Neural crest cell (in vitro differentiated cells): ENCODE results near the gene CYSLTR2. TPM values are rescaled to one million over a fixed set of nuclear protein-coding genes. Genes with fewer than 3 reads are reported as not detected.

Experiments used
- DNase-seq: peaks from one replicate; pipeline ENCODE4 v3.0.0; 2021; ENCODE audit warnings: low read depth, mixed read lengths, low spot score
- H3K27ac Mint-ChIP-seq: one replicate; pipeline ENCODE4 v1.8.0; 2021; ENCODE audit warnings: mild to moderate bottlenecking, mixed read lengths; ENCODE audit not compliant: unreplicated experiment
- H3K27me3 Mint-ChIP-seq: 2 replicates; pipeline ENCODE4 v1.8.0; 2021; ENCODE audit warnings: low read depth, mild to moderate bottlenecking, mixed read lengths
- H3K36me3 Mint-ChIP-seq: 2 replicates; pipeline ENCODE4 v1.8.0; 2021; ENCODE audit warnings: low read depth, mild to moderate bottlenecking, mixed read lengths
- H3K4me1 Mint-ChIP-seq: 2 replicates; pipeline ENCODE4 v1.8.0; 2021; ENCODE audit warnings: mixed read lengths
- H3K4me3 Mint-ChIP-seq: one replicate; pipeline ENCODE4 v1.8.0; 2021; ENCODE audit warnings: mild to moderate bottlenecking, mixed read lengths
- H3K9me3 Mint-ChIP-seq: 2 replicates; pipeline ENCODE4 v1.8.0; 2021; ENCODE audit warnings: mixed read lengths
- total RNA-seq: library from RNA; stranded (reverse); gene quantifications from 2 replicates; pipeline ENCODE4 v1.2.1, GENCODE V29; 2021
- TF ChIP-seq, protein P1 (sequence below): fragments of 200-600 bp; sonication (generic); conservative IDR thresholded peaks from 2 replicates; pipeline ENCODE4 v1.5.0; 2021; ENCODE audit warnings: antibody characterized with exemption, mild to moderate bottlenecking

The CYSLTR2 gene
- total RNA-seq, 1 donor from 2014 or later: not detected

DNA sequence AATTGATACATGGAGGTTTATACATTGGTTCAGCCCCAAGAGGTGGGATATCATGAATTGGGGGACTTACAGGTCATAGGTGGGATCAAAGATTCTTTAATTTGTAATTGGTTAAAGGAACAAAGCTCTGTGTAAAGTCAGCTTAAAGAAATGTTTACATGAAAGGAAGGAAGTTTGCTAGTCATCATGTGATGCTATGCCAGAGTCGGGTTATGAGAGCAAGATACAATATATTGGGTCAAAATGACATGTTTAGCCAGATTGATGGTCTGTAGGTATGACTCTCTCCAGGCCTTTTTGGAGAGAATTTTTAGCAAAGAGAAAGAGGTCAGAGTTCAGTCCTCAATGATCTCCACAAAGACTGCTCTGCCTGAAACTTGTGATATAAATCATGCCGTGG, 5.3 kb upstream of the CYSLTR2 start:
- no peak for DNase-seq
- peaks cover 8% of the 10 kb centered on the region for H3K4me1 Mint-ChIP-seq
- H3K9me3 Mint-ChIP-seq: no peaks in the 10 kb centered on the region
- no peaks in the 10 kb centered on the region for H3K36me3 Mint-ChIP-seq
- no peaks in the 10 kb centered on the region for H3K27me3 Mint-ChIP-seq
- no peak overlapping the region for H3K27ac Mint-ChIP-seq
- TF ChIP-seq, protein P1, sequence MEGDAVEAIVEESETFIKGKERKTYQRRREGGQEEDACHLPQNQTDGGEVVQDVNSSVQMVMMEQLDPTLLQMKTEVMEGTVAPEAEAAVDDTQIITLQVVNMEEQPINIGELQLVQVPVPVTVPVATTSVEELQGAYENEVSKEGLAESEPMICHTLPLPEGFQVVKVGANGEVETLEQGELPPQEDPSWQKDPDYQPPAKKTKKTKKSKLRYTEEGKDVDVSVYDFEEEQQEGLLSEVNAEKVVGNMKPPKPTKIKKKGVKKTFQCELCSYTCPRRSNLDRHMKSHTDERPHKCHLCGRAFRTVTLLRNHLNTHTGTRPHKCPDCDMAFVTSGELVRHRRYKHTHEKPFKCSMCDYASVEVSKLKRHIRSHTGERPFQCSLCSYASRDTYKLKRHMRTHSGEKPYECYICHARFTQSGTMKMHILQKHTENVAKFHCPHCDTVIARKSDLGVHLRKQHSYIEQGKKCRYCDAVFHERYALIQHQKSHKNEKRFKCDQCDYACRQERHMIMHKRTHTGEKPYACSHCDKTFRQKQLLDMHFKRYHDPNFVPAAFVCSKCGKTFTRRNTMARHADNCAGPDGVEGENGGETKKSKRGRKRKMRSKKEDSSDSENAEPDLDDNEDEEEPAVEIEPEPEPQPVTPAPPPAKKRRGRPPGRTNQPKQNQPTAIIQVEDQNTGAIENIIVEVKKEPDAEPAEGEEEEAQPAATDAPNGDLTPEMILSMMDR: no peak
- H3K4me3 Mint-ChIP-seq: no peak overlapping the region

DNA sequence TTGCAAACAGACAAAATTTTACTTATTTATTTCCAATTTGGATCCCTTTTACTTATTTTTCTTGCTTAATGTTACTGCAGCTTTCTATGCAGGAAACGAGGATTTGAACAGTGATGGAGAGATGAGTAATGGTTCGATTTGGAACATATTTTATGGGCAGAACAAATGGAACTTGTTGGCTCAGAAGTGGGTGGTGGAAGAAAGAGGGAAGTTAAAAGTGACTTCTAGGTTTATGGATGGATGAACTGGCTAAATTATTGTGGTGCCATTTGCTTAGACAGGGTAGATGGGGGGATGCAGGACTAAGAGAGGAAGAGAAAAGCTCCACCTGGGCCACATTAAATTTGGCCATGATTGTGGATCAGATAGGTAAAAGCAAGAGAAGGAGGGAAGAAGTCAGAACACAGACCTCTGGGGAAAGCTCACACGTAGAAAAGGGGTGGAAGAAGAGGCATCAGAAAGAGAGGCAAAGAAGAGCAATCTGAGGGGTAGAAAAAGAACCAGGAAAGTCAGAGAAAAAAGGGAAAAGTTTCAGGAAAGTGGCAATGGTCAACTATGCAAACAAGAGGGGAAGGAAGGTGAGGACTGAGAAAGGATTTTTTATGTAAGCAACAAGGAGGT, 768 bp upstream of the CYSLTR2 start:
- Mint-ChIP-seq H3K27me3 (no peaks in the 10 kb centered on the region), H3K9me3 (no peaks in the 10 kb centered on the region), H3K4me1 (peaks cover 20% of the 10 kb centered on the region), H3K36me3 (no peaks in the 10 kb centered on the region), H3K27ac (no peak overlapping the region), H3K4me3 (no peak overlapping the region)
- no peak for DNase-seq
- TF ChIP-seq, protein P1: no peak

DNA sequence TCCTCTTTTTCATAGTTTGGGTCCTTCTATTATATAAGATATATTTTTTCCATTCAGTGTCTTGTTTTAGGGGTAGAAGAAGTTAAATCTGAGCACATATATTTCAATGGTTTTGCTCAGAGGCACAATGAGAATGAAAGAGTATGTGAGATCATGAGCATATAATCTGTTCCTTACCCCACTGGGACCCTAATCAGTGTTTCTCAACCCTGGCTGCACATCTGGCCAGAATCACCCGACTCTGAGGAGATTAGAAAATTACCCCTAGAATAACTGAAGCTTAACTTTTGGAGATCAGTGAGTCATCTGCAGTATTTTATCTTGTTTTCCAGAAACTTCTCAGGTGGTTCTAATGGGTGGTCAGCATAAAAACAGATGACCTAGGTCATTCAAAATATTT, 782 bp downstream of the CYSLTR2 start:
- H3K4me3 Mint-ChIP-seq: no peak overlapping the region
- no peaks in the 10 kb centered on the region for H3K27me3 Mint-ChIP-seq
- H3K36me3 Mint-ChIP-seq: no peaks in the 10 kb centered on the region
- peaks cover 20% of the 10 kb centered on the region for H3K4me1 Mint-ChIP-seq
- TF ChIP-seq, protein P1: no peak
- no peak for DNase-seq
- H3K9me3 Mint-ChIP-seq: no peaks in the 10 kb centered on the region
- H3K27ac Mint-ChIP-seq: no peak overlapping the region

DNA sequence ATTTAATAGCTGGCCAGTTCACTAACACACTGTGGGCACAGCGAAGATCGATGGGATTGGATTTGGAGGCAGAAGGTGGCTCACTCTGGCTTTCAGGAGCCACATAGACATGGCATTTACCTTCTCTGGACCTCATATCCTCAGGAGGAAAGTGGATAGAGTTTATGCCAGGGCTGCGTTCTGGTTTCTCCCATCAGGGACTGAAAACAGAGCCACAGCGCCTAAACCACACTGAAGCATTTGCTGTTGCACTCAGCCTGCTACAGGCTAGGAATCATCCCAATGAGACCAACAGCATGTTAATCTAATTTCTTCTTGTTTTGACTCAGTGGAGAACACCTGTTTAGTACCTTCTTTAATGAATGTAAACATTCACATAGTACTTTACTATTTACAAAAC, 1.6 kb downstream of the CYSLTR2 start:
- peaks cover 20% of the 10 kb centered on the region for H3K4me1 Mint-ChIP-seq
- no peak for DNase-seq
- no peaks in the 10 kb centered on the region for H3K9me3 Mint-ChIP-seq
- H3K27me3 Mint-ChIP-seq: no peaks in the 10 kb centered on the region
- no peaks in the 10 kb centered on the region for H3K36me3 Mint-ChIP-seq
- TF ChIP-seq, protein P1: no peak
- no peak overlapping the region for H3K27ac Mint-ChIP-seq
- H3K4me3 Mint-ChIP-seq: no peak overlapping the region

DNA sequence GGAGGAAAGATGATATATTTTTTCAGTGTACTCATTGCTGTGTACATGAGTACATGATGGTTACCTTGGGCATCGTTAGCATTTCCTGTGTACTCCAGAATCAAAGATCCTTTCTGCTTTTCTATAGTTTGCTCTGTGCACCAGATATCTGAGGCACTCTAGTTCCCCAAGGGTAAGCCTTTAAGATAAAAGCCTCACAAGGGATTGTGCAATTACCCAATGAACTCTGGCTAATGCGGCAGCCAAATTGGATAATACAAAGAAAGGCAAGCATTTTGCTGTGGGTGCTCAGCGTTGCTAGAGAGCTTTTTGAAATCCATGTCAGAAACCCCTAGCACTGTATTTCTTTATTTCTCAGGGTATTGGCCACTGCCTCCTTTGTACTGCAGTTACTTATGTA, 2.9 kb downstream of the CYSLTR2 start:
- H3K4me3 Mint-ChIP-seq: no peak overlapping the region
- H3K36me3 Mint-ChIP-seq: no peaks in the 10 kb centered on the region
- H3K9me3 Mint-ChIP-seq: no peaks in the 10 kb centered on the region
- H3K4me1 Mint-ChIP-seq: peaks cover 20% of the 10 kb centered on the region
- no peaks in the 10 kb centered on the region for H3K27me3 Mint-ChIP-seq
- TF ChIP-seq, protein P1: no peak
- H3K27ac Mint-ChIP-seq: no peak overlapping the region
- no peak for DNase-seq
